Neural crest cell (in vitro differentiated cells): ENCODE results near the gene MFAP5. TPM values are rescaled to one million over a fixed set of nuclear protein-coding genes. Genes with fewer than 3 reads are reported as not detected.
"Not testable (repeated sequence)": the region's sequence is repeated elsewhere in the genome, so short reads cannot be mapped to it uniquely, and the experiment has no call there.

ENCODE experiments used
- DNase-seq: peaks from one replicate; pipeline ENCODE4 v3.0.0; 2021; ENCODE audit warnings: low read depth, mixed read lengths, low spot score
- H3K27ac Mint-ChIP-seq: one replicate; pipeline ENCODE4 v1.8.0; 2021; ENCODE audit warnings: mild to moderate bottlenecking, mixed read lengths; ENCODE audit not compliant: unreplicated experiment
- H3K27me3 Mint-ChIP-seq: 2 replicates; pipeline ENCODE4 v1.8.0; 2021; ENCODE audit warnings: low read depth, mild to moderate bottlenecking, mixed read lengths
- H3K36me3 Mint-ChIP-seq: 2 replicates; pipeline ENCODE4 v1.8.0; 2021; ENCODE audit warnings: low read depth, mild to moderate bottlenecking, mixed read lengths
- H3K4me1 Mint-ChIP-seq: 2 replicates; pipeline ENCODE4 v1.8.0; 2021; ENCODE audit warnings: mixed read lengths
- H3K4me3 Mint-ChIP-seq: one replicate; pipeline ENCODE4 v1.8.0; 2021; ENCODE audit warnings: mild to moderate bottlenecking, mixed read lengths
- H3K9me3 Mint-ChIP-seq: 2 replicates; pipeline ENCODE4 v1.8.0; 2021; ENCODE audit warnings: mixed read lengths
- CTCF ChIP-seq: fragments of 200-600 bp; sonication (generic); conservative IDR thresholded peaks from 2 replicates; pipeline ENCODE4 v1.5.0; 2021; ENCODE audit warnings: antibody characterized with exemption, mild to moderate bottlenecking
- total RNA-seq: library from RNA; stranded (reverse); gene quantifications from 2 replicates; pipeline ENCODE4 v1.2.1, GENCODE V29; 2021

Gene MFAP5
- total RNA-seq, 1 donor from 2014 or later, result not detected

- DNase-seq, result no peak
- no peak for TF ChIP-seq CTCF
- Mint-ChIP-seq H3K9me3 (peaks cover 3% of the 10 kb centered on the region), H3K36me3 (peaks cover 3% of the 10 kb centered on the region), H3K27me3 (no peaks in the 10 kb centered on the region), H3K4me3 (no peak overlapping the region), H3K27ac (no peak overlapping the region), H3K4me1 (no peaks in the 10 kb centered on the region)
Measured at GRCh38 chr12:8638951-8639350, 23.7 kb downstream of the MFAP5 start.

DNA sequence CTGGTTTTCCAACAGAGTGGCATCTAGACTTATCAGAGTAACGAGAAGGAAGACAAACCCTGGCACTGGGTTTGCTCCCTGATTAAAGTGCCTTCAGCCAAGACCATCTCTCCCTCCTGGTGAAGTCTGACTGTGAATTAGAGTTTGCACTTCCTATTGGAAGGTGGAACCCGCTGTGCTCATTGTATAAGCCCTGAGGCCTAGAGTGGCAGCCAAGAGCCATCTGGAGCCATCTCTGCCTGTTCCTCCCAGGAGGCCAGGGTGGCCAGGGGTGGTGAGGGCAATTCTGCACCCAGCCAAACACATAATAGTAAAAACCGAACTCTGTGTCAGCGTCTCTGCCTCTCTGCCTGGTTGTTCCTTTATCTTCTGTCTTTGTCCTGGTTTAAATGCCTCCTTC, 25.0 kb downstream of the MFAP5 start:
- TF ChIP-seq CTCF, result no peak
- Mint-ChIP-seq H3K27ac (no peak overlapping the region), H3K4me3 (no peak overlapping the region), H3K36me3 (peaks cover 3% of the 10 kb centered on the region), H3K9me3 (no peaks in the 10 kb centered on the region), H3K27me3 (no peaks in the 10 kb centered on the region), H3K4me1 (no peaks in the 10 kb centered on the region)
- DNase-seq, result no peak

GRCh38 chr12:8637244-8637643, 25.4 kb downstream of the MFAP5 start:
- Mint-ChIP-seq H3K4me1 (no peaks in the 10 kb centered on the region), H3K27ac (no peak overlapping the region), H3K27me3 (no peaks in the 10 kb centered on the region), H3K36me3 (peaks cover 3% of the 10 kb centered on the region), H3K9me3 (no peaks in the 10 kb centered on the region), H3K4me3 (no peak overlapping the region)
- TF ChIP-seq CTCF, result no peak
- DNase-seq, result no peak

GRCh38 chr12:8636581-8636980, 26.0 kb downstream of the MFAP5 start:
- Mint-ChIP-seq H3K27ac (no peak overlapping the region), H3K4me1 (no peaks in the 10 kb centered on the region), H3K9me3 (no peaks in the 10 kb centered on the region), H3K27me3 (no peaks in the 10 kb centered on the region), H3K4me3 (no peak overlapping the region), H3K36me3 (peaks cover 3% of the 10 kb centered on the region)
- TF ChIP-seq CTCF, result no peak
- no peak for DNase-seq

DNA sequence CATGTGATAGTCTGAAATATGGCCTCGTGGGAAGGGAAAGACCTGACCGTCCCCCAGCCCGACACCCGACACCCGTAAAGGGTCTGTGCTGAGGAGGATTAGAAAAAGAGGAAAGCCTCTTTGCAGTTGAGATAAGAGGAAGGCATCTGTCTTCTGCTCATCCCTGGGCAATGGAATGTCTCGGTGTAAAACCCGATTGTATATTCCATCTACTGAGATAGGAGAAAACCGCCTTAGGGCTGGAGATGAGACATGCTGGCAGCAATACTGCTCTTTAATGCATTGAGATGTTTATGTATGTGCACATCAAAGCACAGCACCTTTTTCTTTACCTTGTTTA, 26.6 kb downstream of the MFAP5 start:
- H3K27me3 Mint-ChIP-seq, H3K4me3 Mint-ChIP-seq: not testable (repeated sequence)

GRCh38 chr12:8635342-8636006, 27.2 kb downstream of the MFAP5 start:
- H3K36me3 Mint-ChIP-seq, DNase-seq, H3K4me3 Mint-ChIP-seq, H3K27ac Mint-ChIP-seq, H3K27me3 Mint-ChIP-seq, H3K9me3 Mint-ChIP-seq, H3K4me1 Mint-ChIP-seq: not testable (repeated sequence)

More for the DNA sequence above, 26.6 kb downstream of the MFAP5 start:
- H3K9me3 Mint-ChIP-seq, H3K4me1 Mint-ChIP-seq, H3K27ac Mint-ChIP-seq, H3K36me3 Mint-ChIP-seq, DNase-seq: not testable (repeated sequence)
